H1 (cell line): Measurements from ENCODE around the gene WDR74. TPM values are rescaled to one million over a fixed set of nuclear protein-coding genes. Genes with fewer than 3 reads are reported as not detected.

ENCODE experiments used
- BACH1 ChIP-seq: IDR thresholded peaks from 2 replicates; pipeline ENCODE4 v1.6.1; 2012; ENCODE audit warnings: low read length, improper control_type of control experiment
- CHD7 ChIP-seq: fragments of 300-600 bp; sonication (generic); IDR thresholded peaks from 2 replicates; pipeline ENCODE4 v1.7.1; 2012; ENCODE audit warnings: low read length, moderate library complexity, mild to moderate bottlenecking, inconsistent platforms; ENCODE audit not compliant: insufficient replicate concordance
- EZH2 ChIP-seq: fragments of 200-600 bp; sonication (generic); IDR thresholded peaks from 2 replicates; pipeline ENCODE4 v1.7.1; 2012; ENCODE audit warnings: low read depth, mild to moderate bottlenecking, moderate library complexity, low read length, inconsistent platforms; ENCODE audit not compliant: severe bottlenecking
- FOSL1 ChIP-seq: IDR thresholded peaks from 2 replicates; pipeline ENCODE4 v1.6.1; 2011; ENCODE audit warnings: mild to moderate bottlenecking, low read depth, low read length, moderate library complexity; ENCODE audit not compliant: insufficient read depth
- KDM4A ChIP-seq: IDR thresholded peaks from one replicate; pipeline ENCODE4 v1.7.1; 2012; ENCODE audit warnings: low read depth, mild to moderate bottlenecking, moderate library complexity, low read length, inconsistent platforms; ENCODE audit not compliant: severe bottlenecking
- MAFK ChIP-seq: IDR thresholded peaks from 2 replicates; pipeline ENCODE4 v1.6.1; 2012; ENCODE audit warnings: low read depth, mild to moderate bottlenecking, improper control_type of control experiment, low read length
- SP1 ChIP-seq: IDR thresholded peaks from 2 replicates; pipeline ENCODE4 v1.6.1; 2011; ENCODE audit warnings: low read depth, low read length
- SUZ12 ChIP-seq: fragments of 200-600 bp; sonication (generic); IDR thresholded peaks from 2 replicates; pipeline ENCODE4 v1.6.1; 2012; ENCODE audit warnings: mild to moderate bottlenecking, inconsistent platforms, low read length, moderate library complexity, mixed read lengths
- polyA plus RNA-seq, 7 experiments: library from polyadenylated mRNA; depleted of rRNA in 3 of 7; stranded (reverse) in 5 of 7; unstranded in 2 of 7; fragments of >200 nt in 5 of 7; fragments of 200-250 nt in 2 of 7; gene quantifications; 1 replicate in 5 of 7; 2 replicates in 1 of 7; 4 replicates in 1 of 7; pipeline versions ENCODE4 v1.2.1 to v1.2.3, GENCODE V29; 2011 to 2013; ENCODE audit warnings: missing spikeins in 2 of 7, mixed read lengths in 2 of 7
- total RNA-seq: library from RNA; stranded (reverse); fragmentation: NEBNext Ultra II Directional; extraction: Animal tissue kit (Norgen Biotek cat#: 25700); gene quantifications from 2 replicates; pipeline ENCODE4 v1.2.1, GENCODE V29; 2021

Gene WDR74
- total and polyA plus RNA-seq, 2 of the 8 experiments (the other 6 are each of a cell fraction or from before 2014, with no cell fraction given): 93.6 to 97.0 TPM

GRCh38 chr11:62805076-62805892 is 34.1 kb downstream of the WDR74 start, which contains the start of gene NXF1 (continued):
- TF ChIP-seq SP1 (peak; percentile 86), CHD7 (no peak), EZH2 (no peak), BACH1 (no peak), MAFK (no peak), SUZ12 (no peak), KDM4A (peak; percentile 99), FOSL1 (no peak)
